ENCODE data around the gene GALNT1. TPM values are rescaled to one million over a fixed set of nuclear protein-coding genes. Genes with fewer than 3 reads are reported as not detected.

Gene GALNT1
- total and polyA plus RNA-seq, 2 donors, result 29.8 to 127 TPM

Other genes starting within 250 kb of the GALNT1 start
- gene ZNF24, start 237.3 kb upstream of the GALNT1 start, total RNA-seq, result 68.9 TPM
- 22.7 TPM for gene ZNF24, start 237.3 kb upstream of the GALNT1 start, polyA plus RNA-seq
- 4.0 TPM for gene ZNF396, start 204.4 kb upstream of the GALNT1 start, total RNA-seq
- gene ZNF396, start 204.4 kb upstream of the GALNT1 start, polyA plus RNA-seq, result 1.3 TPM
- 11.5 TPM for gene INO80C, start 83.8 kb upstream of the GALNT1 start, total RNA-seq
- gene INO80C, start 83.8 kb upstream of the GALNT1 start, polyA plus RNA-seq, result 14.9 TPM